ENCODE data around the gene VEPH1. TPM values are rescaled to one million over a fixed set of nuclear protein-coding genes. Genes with fewer than 3 reads are reported as not detected.

The VEPH1 gene
- total RNA-seq, result not detected

GRCh38 chr3:157502916-157503595 lies at the start of gene VEPH1:
Gene VEPH1, minus strand, starts transcription at chr3:157503416. Its CDS starts 8,067 bp downstream, at chr3:157495349.
- no peak within 1 kb of the TSS for H3K4me3 Mint-ChIP-seq
- H3K27ac Mint-ChIP-seq, result no peak within 1 kb of the TSS
- no peaks in the 10 kb centered on the region for H3K36me3 Mint-ChIP-seq (ENCODE audit: low read depth)
- peaks cover 4% of the 10 kb centered on the region for H3K4me1 Mint-ChIP-seq
- peaks cover 45% of the 10 kb centered on the region for H3K27me3 Mint-ChIP-seq
- no peaks in the 10 kb centered on the region for H3K9me3 Mint-ChIP-seq
- ATAC-seq (replicated peaks), result no peak

- no peaks in the 10 kb centered on the region for H3K4me1 Mint-ChIP-seq
- ATAC-seq (replicated peaks), result peak; percentile 63
Measured at GRCh38 chr3:157551961-157552360, 48.7 kb upstream of the VEPH1 start.

GRCh38 chr3:157549498-157549897 lies 46.3 kb upstream of the VEPH1 start:
- Mint-ChIP-seq H3K4me3 (no peak overlapping the region), H3K27ac (no peak overlapping the region), H3K9me3 (peaks cover 5% of the 10 kb centered on the region), H3K27me3 (peaks cover 15% of the 10 kb centered on the region), H3K4me1 (no peaks in the 10 kb centered on the region), H3K36me3 (ENCODE audit: low read depth) (no peaks in the 10 kb centered on the region)
- no peak for ATAC-seq (replicated peaks)

More at GRCh38 chr3:157551961-157552360, 48.7 kb upstream of the VEPH1 start:
- peaks cover 5% of the 10 kb centered on the region for H3K9me3 Mint-ChIP-seq
- no peak overlapping the region for H3K27ac Mint-ChIP-seq
- no peaks in the 10 kb centered on the region for H3K36me3 Mint-ChIP-seq (ENCODE audit: low read depth)
- H3K4me3 Mint-ChIP-seq, result no peak overlapping the region
- peaks cover 20% of the 10 kb centered on the region for H3K27me3 Mint-ChIP-seq

GRCh38 chr3:157544501-157545130 lies 41.4 kb upstream of the VEPH1 start:
- no peaks in the 10 kb centered on the region for H3K4me1 Mint-ChIP-seq
- ATAC-seq (replicated peaks), result no peak
- H3K27me3 Mint-ChIP-seq, result peaks cover 30% of the 10 kb centered on the region
- no peaks in the 10 kb centered on the region for H3K36me3 Mint-ChIP-seq (ENCODE audit: low read depth)
- no peaks in the 10 kb centered on the region for H3K9me3 Mint-ChIP-seq
- H3K27ac Mint-ChIP-seq, result no peak overlapping the region
- H3K4me3 Mint-ChIP-seq, result no peak overlapping the region

GRCh38 chr3:157543501-157544035 lies 40.4 kb upstream of the VEPH1 start:
- peaks cover 36% of the 10 kb centered on the region for H3K27me3 Mint-ChIP-seq

GRCh38 chr3:157542711-157543500 lies 39.7 kb upstream of the VEPH1 start:
- no peak for ATAC-seq (replicated peaks)
- no peaks in the 10 kb centered on the region for H3K9me3 Mint-ChIP-seq
- no peak overlapping the region for H3K4me3 Mint-ChIP-seq
- H3K27ac Mint-ChIP-seq, result no peak overlapping the region
- H3K4me1 Mint-ChIP-seq, result no peaks in the 10 kb centered on the region
- H3K36me3 Mint-ChIP-seq (ENCODE audit: low read depth), result no peaks in the 10 kb centered on the region
- H3K27me3 Mint-ChIP-seq, result peaks cover 31% of the 10 kb centered on the region

More at GRCh38 chr3:157543501-157544035, 40.4 kb upstream of the VEPH1 start:
- Mint-ChIP-seq H3K4me3 (no peak overlapping the region), H3K27ac (no peak overlapping the region), H3K4me1 (no peaks in the 10 kb centered on the region), H3K9me3 (no peaks in the 10 kb centered on the region), H3K36me3 (ENCODE audit: low read depth) (no peaks in the 10 kb centered on the region)
- no peak for ATAC-seq (replicated peaks)

- Mint-ChIP-seq H3K27me3 (peaks cover 31% of the 10 kb centered on the region), H3K4me3 (no peak overlapping the region), H3K27ac (no peak overlapping the region), H3K4me1 (no peaks in the 10 kb centered on the region), H3K9me3 (no peaks in the 10 kb centered on the region), H3K36me3 (ENCODE audit: low read depth) (no peaks in the 10 kb centered on the region)
- no peak for ATAC-seq (replicated peaks)
Measured at GRCh38 chr3:157541506-157542236, 38.5 kb upstream of the VEPH1 start.

- Mint-ChIP-seq H3K36me3 (ENCODE audit: low read depth) (no peaks in the 10 kb centered on the region), H3K9me3 (no peaks in the 10 kb centered on the region), H3K4me3 (no peak overlapping the region), H3K4me1 (no peaks in the 10 kb centered on the region), H3K27ac (no peak overlapping the region), H3K27me3 (peaks cover 31% of the 10 kb centered on the region)
- ATAC-seq (replicated peaks), result no peak
Measured at GRCh38 chr3:157540656-157541055, 37.4 kb upstream of the VEPH1 start.

GRCh38 chr3:157535667-157536066 lies 32.5 kb upstream of the VEPH1 start:
- H3K27ac Mint-ChIP-seq, result no peak overlapping the region
- H3K36me3 Mint-ChIP-seq (ENCODE audit: low read depth), result no peaks in the 10 kb centered on the region
- H3K4me1 Mint-ChIP-seq, result no peaks in the 10 kb centered on the region
- no peak overlapping the region for H3K4me3 Mint-ChIP-seq
- ATAC-seq (replicated peaks), result no peak
- no peaks in the 10 kb centered on the region for H3K9me3 Mint-ChIP-seq
- peaks cover 12% of the 10 kb centered on the region for H3K27me3 Mint-ChIP-seq

- Mint-ChIP-seq H3K4me1 (no peaks in the 10 kb centered on the region), H3K36me3 (ENCODE audit: low read depth) (no peaks in the 10 kb centered on the region), H3K9me3 (no peaks in the 10 kb centered on the region), H3K27me3 (peaks cover 7% of the 10 kb centered on the region), H3K4me3 (no peak overlapping the region), H3K27ac (no peak overlapping the region)
- no peak for ATAC-seq (replicated peaks)
Measured at GRCh38 chr3:157534725-157535161, 31.5 kb upstream of the VEPH1 start.

GRCh38 chr3:157533298-157534070 lies 30.3 kb upstream of the VEPH1 start:
- Mint-ChIP-seq H3K9me3 (no peaks in the 10 kb centered on the region), H3K4me3 (no peak overlapping the region), H3K36me3 (ENCODE audit: low read depth) (no peaks in the 10 kb centered on the region), H3K27me3 (peaks cover under 1% of the 10 kb centered on the region), H3K4me1 (no peaks in the 10 kb centered on the region), H3K27ac (no peak overlapping the region)
- no peak for ATAC-seq (replicated peaks)

GRCh38 chr3:157532529-157533297 lies 29.5 kb upstream of the VEPH1 start:
- H3K9me3 Mint-ChIP-seq, result no peaks in the 10 kb centered on the region
- H3K4me1 Mint-ChIP-seq, result no peaks in the 10 kb centered on the region
- H3K4me3 Mint-ChIP-seq, result no peak overlapping the region
- ATAC-seq (replicated peaks), result peak; percentile 43
- no peaks in the 10 kb centered on the region for H3K27me3 Mint-ChIP-seq
- no peak overlapping the region for H3K27ac Mint-ChIP-seq
- no peaks in the 10 kb centered on the region for H3K36me3 Mint-ChIP-seq (ENCODE audit: low read depth)

GRCh38 chr3:157531771-157532170 lies 28.6 kb upstream of the VEPH1 start:
- Mint-ChIP-seq H3K9me3 (no peaks in the 10 kb centered on the region), H3K4me1 (no peaks in the 10 kb centered on the region), H3K27me3 (no peaks in the 10 kb centered on the region), H3K36me3 (ENCODE audit: low read depth) (no peaks in the 10 kb centered on the region), H3K27ac (no peak overlapping the region), H3K4me3 (no peak overlapping the region)
- no peak for ATAC-seq (replicated peaks)

Data from activated T-helper 17 cell treated with anti-CD3 and anti-CD28 coated beads, Interleukin-2, amount 50 U/mL, for 72 hours (primary cell).